ENCODE measurements around the gene LRCH1. TPM values are rescaled to one million over a fixed set of nuclear protein-coding genes. Genes with fewer than 3 reads are reported as not detected.

Gene LRCH1
- total RNA-seq, 1 experiment from 2014 or later, result 11.8 TPM

DNA sequence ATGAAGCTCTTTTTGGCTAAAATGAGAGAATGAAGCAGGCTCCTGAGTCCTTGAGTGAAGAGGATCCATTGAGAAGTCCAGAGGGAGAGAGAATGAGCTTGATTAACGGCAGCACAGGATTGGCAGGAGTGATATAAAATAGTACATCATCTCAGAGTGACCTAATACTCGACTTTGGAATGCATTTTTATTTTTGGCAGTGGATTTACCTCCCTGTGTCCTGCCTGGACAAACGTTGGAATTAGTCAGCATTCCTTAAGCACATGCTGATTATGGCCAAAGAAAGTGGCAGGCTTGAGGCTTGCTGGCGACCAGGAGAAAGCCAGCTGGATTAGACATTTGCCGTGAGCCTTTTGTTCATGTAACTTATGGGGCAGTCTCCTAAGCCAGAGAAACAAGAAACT, 22.9 kb downstream of the LRCH1 start:
- H3K4me1 Mint-ChIP-seq, result peaks cover 36% of the 10 kb centered on the region
- H3K27ac Mint-ChIP-seq, result no peak overlapping the region
- no peaks in the 10 kb centered on the region for H3K9me3 Mint-ChIP-seq
- ATAC-seq, result no peak
- CTCF ChIA-PET, result no interaction called here
- H3K36me3 Mint-ChIP-seq, result no peaks in the 10 kb centered on the region
- no peak overlapping the region for H3K4me3 Mint-ChIP-seq
- DNase-seq (ENCODE audit: low spot score), result no peak
- no peaks in the 10 kb centered on the region for H3K27me3 Mint-ChIP-seq (ENCODE audit: low read depth)
- TF ChIP-seq TP53 (CRISPR knock-in tag; IDR thresholded peaks at IDR 0.05) (no peak), SOX15 (CRISPR knock-in tag; IDR thresholded peaks at IDR 0.05) (no peak), FOXP1 (CRISPR knock-in tag; IDR thresholded peaks at IDR 0.05; ENCODE audit: borderline replicate concordance) (no peak), ETV6 (CRISPR knock-in tag; IDR thresholded peaks at IDR 0.05) (no peak), ZBTB21 (CRISPR knock-in tag; IDR thresholded peaks at IDR 0.05; ENCODE audit: borderline replicate concordance) (no peak), ZNF317 (CRISPR knock-in tag; IDR thresholded peaks at IDR 0.05; ENCODE audit: borderline replicate concordance, low read depth) (no peak), ZNF121 (CRISPR knock-in tag; IDR thresholded peaks at IDR 0.05) (no peak), ZNF232 (CRISPR knock-in tag; IDR thresholded peaks at IDR 0.05) (no peak), ZNF263 (CRISPR knock-in tag; IDR thresholded peaks at IDR 0.05; ENCODE audit: low read depth) (no peak), PRRX2 (CRISPR knock-in tag; IDR thresholded peaks at IDR 0.05) (no peak), RELA (CRISPR knock-in tag; IDR thresholded peaks at IDR 0.05; ENCODE audit: borderline replicate concordance) (no peak)
- TF ChIP-seq, protein P1, sequence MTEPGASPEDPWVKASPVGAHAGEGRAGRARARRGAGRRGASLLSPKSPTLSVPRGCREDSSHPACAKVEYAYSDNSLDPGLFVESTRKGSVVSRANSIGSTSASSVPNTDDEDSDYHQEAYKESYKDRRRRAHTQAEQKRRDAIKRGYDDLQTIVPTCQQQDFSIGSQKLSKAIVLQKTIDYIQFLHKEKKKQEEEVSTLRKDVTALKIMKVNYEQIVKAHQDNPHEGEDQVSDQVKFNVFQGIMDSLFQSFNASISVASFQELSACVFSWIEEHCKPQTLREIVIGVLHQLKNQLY (CRISPR knock-in tag; IDR thresholded peaks at IDR 0.05), result no peak
- TF ChIP-seq, protein P2, sequence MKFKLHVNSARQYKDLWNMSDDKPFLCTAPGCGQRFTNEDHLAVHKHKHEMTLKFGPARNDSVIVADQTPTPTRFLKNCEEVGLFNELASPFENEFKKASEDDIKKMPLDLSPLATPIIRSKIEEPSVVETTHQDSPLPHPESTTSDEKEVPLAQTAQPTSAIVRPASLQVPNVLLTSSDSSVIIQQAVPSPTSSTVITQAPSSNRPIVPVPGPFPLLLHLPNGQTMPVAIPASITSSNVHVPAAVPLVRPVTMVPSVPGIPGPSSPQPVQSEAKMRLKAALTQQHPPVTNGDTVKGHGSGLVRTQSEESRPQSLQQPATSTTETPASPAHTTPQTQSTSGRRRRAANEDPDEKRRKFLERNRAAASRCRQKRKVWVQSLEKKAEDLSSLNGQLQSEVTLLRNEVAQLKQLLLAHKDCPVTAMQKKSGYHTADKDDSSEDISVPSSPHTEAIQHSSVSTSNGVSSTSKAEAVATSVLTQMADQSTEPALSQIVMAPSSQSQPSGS (CRISPR knock-in tag; IDR thresholded peaks at IDR 0.05; ENCODE audit: borderline replicate concordance, low read depth), result no peak
- TF ChIP-seq, protein P3, sequence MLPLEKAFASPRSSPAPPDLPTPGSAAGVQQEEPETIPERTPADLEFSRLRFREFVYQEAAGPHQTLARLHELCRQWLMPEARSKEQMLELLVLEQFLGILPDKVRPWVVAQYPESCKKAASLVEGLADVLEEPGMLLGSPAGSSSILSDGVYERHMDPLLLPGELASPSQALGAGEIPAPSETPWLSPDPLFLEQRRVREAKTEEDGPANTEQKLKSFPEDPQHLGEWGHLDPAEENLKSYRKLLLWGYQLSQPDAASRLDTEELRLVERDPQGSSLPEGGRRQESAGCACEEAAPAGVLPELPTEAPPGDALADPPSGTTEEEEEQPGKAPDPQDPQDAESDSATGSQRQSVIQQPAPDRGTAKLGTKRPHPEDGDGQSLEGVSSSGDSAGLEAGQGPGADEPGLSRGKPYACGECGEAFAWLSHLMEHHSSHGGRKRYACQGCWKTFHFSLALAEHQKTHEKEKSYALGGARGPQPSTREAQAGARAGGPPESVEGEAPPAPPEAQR (CRISPR knock-in tag; IDR thresholded peaks at IDR 0.05), result no peak
- TF ChIP-seq, protein P4, sequence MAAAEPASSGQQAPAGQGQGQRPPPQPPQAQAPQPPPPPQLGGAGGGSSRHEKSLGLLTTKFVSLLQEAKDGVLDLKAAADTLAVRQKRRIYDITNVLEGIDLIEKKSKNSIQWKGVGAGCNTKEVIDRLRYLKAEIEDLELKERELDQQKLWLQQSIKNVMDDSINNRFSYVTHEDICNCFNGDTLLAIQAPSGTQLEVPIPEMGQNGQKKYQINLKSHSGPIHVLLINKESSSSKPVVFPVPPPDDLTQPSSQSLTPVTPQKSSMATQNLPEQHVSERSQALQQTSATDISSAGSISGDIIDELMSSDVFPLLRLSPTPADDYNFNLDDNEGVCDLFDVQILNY (CRISPR knock-in tag; IDR thresholded peaks at IDR 0.05), result no peak
- TF ChIP-seq, protein P5, sequence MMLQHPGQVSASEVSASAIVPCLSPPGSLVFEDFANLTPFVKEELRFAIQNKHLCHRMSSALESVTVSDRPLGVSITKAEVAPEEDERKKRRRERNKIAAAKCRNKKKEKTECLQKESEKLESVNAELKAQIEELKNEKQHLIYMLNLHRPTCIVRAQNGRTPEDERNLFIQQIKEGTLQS (CRISPR knock-in tag; conservative IDR thresholded peaks at IDR 0.05), result no peak
- POLR2A ChIA-PET, result interaction anchor here (0.6 kb wide), 1 partner anchor 145 kb away, joined by 3 read pairs; no protein-coding TSS in a partner anchor

DNA sequence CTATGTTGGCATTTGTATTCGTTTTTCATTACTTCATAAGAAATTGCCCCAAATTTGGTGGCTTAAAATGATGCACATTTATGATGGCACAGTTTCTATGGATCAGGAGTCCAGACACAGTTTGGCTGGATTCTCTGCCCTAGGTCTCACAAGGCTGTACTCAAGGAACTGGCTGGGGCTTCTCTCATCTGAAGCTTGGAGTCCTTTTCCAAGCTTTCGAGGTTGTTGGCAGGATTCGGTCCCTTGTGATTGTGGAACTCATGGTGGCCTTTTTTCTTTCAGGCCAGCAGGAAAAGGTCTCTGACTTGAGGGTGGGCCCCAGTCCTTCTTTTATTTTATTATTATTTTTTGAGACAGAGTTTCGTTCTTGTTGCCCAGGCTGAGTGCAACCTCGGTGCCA, 23.8 kb downstream of the LRCH1 start:
- ATAC-seq (no peak), DNase-seq (ENCODE audit: low spot score) (no peak)
- no peaks in the 10 kb centered on the region for H3K27me3 Mint-ChIP-seq (ENCODE audit: low read depth)
- peaks cover 28% of the 10 kb centered on the region for H3K4me1 Mint-ChIP-seq
- no peak overlapping the region for H3K27ac Mint-ChIP-seq
- ChIA-PET CTCF (no interaction called here), POLR2A (no interaction called here)
- no peak overlapping the region for H3K4me3 Mint-ChIP-seq
- H3K36me3 Mint-ChIP-seq, result no peaks in the 10 kb centered on the region
- H3K9me3 Mint-ChIP-seq, result no peaks in the 10 kb centered on the region
- TF ChIP-seq, protein P6, sequence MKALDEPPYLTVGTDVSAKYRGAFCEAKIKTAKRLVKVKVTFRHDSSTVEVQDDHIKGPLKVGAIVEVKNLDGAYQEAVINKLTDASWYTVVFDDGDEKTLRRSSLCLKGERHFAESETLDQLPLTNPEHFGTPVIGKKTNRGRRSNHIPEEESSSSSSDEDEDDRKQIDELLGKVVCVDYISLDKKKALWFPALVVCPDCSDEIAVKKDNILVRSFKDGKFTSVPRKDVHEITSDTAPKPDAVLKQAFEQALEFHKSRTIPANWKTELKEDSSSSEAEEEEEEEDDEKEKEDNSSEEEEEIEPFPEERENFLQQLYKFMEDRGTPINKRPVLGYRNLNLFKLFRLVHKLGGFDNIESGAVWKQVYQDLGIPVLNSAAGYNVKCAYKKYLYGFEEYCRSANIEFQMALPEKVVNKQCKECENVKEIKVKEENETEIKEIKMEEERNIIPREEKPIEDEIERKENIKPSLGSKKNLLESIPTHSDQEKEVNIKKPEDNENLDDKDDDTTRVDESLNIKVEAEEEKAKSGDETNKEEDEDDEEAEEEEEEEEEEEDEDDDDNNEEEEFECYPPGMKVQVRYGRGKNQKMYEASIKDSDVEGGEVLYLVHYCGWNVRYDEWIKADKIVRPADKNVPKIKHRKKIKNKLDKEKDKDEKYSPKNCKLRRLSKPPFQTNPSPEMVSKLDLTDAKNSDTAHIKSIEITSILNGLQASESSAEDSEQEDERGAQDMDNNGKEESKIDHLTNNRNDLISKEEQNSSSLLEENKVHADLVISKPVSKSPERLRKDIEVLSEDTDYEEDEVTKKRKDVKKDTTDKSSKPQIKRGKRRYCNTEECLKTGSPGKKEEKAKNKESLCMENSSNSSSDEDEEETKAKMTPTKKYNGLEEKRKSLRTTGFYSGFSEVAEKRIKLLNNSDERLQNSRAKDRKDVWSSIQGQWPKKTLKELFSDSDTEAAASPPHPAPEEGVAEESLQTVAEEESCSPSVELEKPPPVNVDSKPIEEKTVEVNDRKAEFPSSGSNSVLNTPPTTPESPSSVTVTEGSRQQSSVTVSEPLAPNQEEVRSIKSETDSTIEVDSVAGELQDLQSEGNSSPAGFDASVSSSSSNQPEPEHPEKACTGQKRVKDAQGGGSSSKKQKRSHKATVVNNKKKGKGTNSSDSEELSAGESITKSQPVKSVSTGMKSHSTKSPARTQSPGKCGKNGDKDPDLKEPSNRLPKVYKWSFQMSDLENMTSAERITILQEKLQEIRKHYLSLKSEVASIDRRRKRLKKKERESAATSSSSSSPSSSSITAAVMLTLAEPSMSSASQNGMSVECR (CRISPR knock-in tag; IDR thresholded peaks at IDR 0.05; ENCODE audit: borderline replicate concordance), result no peak
- TF ChIP-seq GABPB1 (CRISPR knock-in tag; IDR thresholded peaks at IDR 0.05) (no peak), TP53 (CRISPR knock-in tag; IDR thresholded peaks at IDR 0.05) (no peak), NFATC4 (CRISPR knock-in tag; IDR thresholded peaks at IDR 0.05) (no peak)
- TF ChIP-seq, protein P7, sequence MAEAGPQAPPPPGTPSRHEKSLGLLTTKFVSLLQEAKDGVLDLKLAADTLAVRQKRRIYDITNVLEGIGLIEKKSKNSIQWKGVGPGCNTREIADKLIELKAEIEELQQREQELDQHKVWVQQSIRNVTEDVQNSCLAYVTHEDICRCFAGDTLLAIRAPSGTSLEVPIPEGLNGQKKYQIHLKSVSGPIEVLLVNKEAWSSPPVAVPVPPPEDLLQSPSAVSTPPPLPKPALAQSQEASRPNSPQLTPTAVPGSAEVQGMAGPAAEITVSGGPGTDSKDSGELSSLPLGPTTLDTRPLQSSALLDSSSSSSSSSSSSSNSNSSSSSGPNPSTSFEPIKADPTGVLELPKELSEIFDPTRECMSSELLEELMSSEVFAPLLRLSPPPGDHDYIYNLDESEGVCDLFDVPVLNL (CRISPR knock-in tag; IDR thresholded peaks at IDR 0.05; ENCODE audit: borderline replicate concordance, low read depth), result no peak
- TF ChIP-seq, protein P8, sequence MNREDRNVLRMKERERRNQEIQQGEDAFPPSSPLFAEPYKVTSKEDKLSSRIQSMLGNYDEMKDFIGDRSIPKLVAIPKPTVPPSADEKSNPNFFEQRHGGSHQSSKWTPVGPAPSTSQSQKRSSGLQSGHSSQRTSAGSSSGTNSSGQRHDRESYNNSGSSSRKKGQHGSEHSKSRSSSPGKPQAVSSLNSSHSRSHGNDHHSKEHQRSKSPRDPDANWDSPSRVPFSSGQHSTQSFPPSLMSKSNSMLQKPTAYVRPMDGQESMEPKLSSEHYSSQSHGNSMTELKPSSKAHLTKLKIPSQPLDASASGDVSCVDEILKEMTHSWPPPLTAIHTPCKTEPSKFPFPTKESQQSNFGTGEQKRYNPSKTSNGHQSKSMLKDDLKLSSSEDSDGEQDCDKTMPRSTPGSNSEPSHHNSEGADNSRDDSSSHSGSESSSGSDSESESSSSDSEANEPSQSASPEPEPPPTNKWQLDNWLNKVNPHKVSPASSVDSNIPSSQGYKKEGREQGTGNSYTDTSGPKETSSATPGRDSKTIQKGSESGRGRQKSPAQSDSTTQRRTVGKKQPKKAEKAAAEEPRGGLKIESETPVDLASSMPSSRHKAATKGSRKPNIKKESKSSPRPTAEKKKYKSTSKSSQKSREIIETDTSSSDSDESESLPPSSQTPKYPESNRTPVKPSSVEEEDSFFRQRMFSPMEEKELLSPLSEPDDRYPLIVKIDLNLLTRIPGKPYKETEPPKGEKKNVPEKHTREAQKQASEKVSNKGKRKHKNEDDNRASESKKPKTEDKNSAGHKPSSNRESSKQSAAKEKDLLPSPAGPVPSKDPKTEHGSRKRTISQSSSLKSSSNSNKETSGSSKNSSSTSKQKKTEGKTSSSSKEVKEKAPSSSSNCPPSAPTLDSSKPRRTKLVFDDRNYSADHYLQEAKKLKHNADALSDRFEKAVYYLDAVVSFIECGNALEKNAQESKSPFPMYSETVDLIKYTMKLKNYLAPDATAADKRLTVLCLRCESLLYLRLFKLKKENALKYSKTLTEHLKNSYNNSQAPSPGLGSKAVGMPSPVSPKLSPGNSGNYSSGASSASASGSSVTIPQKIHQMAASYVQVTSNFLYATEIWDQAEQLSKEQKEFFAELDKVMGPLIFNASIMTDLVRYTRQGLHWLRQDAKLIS (CRISPR knock-in tag; IDR thresholded peaks at IDR 0.05; ENCODE audit: borderline replicate concordance), result no peak
